GM12864 (cell line): ENCODE results near the gene CSF3R.
"Not testable (repeated sequence)": the region's sequence is repeated elsewhere in the genome, so short reads cannot be mapped to it uniquely, and the experiment has no call there.

Source experiments
- DNase-seq: peaks from one replicate; pipeline ENCODE4 v3.0.0-alpha.2; 2011; ENCODE audit warnings: low read depth
- H3K4me3 ChIP-seq: 2 replicates; pipeline ENCODE4 v1.5.1; 2011; ENCODE audit warnings: mild to moderate bottlenecking, low read depth, low read length, control low read depth
- TF ChIP-seq, protein P1 (sequence below): IDR thresholded peaks from 2 replicates; pipeline ENCODE4 v1.5.1; 2011; ENCODE audit warnings: low read depth, mild to moderate bottlenecking, moderate library complexity, low read length, control low read depth, inconsistent platforms; ENCODE audit errors: missing control alignments

CSF3R gene

DNA sequence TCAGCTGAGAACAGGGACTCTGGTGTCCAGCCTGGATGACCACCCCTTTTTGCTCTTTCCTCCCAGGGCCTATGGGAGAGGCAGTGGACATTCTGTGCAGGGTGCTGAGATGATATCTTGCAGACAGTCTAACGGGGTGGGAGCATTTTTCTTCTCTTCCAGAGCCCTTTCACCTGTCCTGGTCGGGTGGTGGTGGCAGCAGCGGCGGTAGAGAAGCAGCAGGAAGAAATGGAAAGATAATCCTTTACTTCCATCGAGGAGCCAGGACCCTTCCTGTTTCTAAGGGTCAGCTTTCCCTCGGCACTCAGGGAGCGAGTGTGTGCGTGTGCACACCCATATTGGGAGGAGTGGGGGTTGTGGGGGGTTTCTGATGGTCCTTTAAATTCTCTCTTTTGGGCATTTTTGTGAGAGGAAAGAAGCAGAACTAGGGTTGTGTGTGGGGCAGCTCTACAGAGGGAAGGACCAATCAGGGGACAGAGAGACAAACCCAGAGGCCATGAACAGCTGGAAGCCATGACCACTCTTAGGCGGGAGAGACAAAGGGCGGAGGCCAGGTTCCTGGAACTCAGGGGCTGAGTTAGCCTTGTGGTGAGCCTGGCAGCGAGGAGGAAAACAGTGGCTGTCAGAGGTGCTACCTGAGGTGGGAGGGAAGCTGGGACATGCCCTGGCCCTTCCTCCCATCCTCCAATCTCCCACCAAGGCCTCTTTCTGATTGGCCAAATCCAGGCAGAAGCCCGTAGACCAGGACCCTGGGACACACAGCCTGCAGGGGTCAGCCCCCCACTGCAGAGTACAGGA is 31.2 kb upstream of the CSF3R start:
- TF ChIP-seq, protein P1, sequence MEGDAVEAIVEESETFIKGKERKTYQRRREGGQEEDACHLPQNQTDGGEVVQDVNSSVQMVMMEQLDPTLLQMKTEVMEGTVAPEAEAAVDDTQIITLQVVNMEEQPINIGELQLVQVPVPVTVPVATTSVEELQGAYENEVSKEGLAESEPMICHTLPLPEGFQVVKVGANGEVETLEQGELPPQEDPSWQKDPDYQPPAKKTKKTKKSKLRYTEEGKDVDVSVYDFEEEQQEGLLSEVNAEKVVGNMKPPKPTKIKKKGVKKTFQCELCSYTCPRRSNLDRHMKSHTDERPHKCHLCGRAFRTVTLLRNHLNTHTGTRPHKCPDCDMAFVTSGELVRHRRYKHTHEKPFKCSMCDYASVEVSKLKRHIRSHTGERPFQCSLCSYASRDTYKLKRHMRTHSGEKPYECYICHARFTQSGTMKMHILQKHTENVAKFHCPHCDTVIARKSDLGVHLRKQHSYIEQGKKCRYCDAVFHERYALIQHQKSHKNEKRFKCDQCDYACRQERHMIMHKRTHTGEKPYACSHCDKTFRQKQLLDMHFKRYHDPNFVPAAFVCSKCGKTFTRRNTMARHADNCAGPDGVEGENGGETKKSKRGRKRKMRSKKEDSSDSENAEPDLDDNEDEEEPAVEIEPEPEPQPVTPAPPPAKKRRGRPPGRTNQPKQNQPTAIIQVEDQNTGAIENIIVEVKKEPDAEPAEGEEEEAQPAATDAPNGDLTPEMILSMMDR: no peak
- DNase-seq: no peak
- H3K4me3 ChIP-seq: no peak overlapping the region

DNA sequence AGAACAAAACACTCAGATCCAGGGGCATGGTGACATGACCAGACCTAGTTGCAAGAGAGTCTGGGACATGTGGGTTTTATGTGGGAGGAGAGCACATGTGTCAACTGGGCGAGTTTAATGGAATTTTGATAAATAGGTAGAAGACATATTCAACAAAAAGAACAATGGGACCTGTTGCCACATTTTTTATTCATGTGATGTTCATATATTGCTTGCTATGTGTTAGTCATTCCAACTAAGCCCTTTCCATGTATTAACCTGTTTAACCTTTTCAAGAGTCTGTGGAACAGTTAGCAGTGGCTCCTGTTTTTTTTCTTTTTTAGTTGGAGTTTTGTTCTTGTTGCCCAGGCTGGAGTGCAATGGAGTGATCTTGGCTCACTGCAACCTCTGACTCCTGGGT is 30.1 kb upstream of the CSF3R start:
- TF ChIP-seq, protein P1: no peak
- DNase-seq: no peak
- H3K4me3 ChIP-seq: no peak overlapping the region

GRCh38 chr1:36511804-36512798 is 29.4 kb upstream of the CSF3R start:
- no peak overlapping the region for H3K4me3 ChIP-seq
- TF ChIP-seq, protein P1: no peak
- no peak for DNase-seq

- DNase-seq, H3K4me3 ChIP-seq: not testable (repeated sequence)
These were observed 28.5 kb upstream of the CSF3R start for GRCh38 chr1:36511220-36511619.

- no peak for DNase-seq
- H3K4me3 ChIP-seq: no peak overlapping the region
- TF ChIP-seq, protein P1: no peak
These were observed 27.7 kb upstream of the CSF3R start for GRCh38 chr1:36510418-36510817.

DNA sequence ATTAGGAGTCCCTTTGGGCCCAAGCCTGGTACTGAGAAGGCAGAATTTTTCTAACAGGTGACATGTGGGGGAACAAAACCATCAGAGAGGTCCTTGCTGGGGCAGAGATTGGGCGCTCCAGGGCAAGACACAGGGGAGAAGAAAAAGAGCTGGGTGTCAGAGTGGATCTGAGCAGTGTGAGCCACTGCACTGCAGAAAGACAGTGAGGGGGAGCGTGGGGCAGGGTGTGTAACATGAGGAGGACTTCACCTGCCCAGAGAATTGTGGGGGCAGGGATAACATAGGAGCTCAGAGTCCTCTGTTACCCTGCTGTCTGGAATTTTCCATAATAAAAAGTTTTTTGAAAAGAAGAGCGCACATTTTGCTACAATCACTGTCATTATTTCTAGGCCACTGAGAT is 25.5 kb upstream of the CSF3R start:
- no peak for DNase-seq
- TF ChIP-seq, protein P1: no peak
- no peak overlapping the region for H3K4me3 ChIP-seq

DNA sequence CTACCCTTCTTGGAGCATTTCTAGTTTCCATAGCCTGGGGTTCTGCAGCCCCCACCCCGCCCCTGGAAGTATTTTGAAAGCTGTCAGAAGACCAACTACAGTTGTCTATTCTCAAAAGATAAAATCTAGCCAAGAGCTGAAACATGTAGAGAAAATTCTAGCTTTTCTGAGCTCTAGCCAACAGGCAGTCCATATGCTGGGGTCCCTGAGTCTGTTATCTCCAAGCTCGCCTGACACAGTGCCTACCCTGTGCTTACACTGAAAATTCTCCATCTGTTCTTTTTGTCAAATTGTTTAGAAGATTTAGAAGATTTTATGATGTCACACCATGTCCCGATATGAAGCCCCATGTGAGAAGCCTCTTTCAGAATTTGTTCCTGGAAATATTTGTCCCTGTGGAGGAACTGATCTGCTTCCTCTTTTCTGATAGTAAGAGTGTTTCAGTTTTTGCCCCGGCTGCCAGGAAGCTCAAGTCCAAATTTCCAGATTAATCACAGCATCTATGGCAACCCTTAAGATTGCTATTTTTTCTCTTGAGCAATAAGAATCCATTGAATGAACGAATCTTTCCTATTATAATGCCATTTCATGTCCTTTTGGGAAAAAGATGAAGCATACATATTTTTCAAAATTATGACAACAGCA is 23.7 kb upstream of the CSF3R start:
- H3K4me3 ChIP-seq: no peak overlapping the region
- DNase-seq: no peak
- TF ChIP-seq, protein P1: no peak
